NCI-H2227 treated with DMSO at 0.1 percent for 48 hours (cell line): ENCODE data around the gene PRR23B.

ENCODE experiments used
- DNase-seq: peaks from one replicate; lab custom pipeline; 2025; lab: John Stamatoyannopoulos, UW

Gene PRR23B

GRCh38 chr3:138974462-138974861, 46.3 kb downstream of the PRR23B start:
- no peak for DNase-seq

GRCh38 chr3:138972941-138973340, 47.8 kb downstream of the PRR23B start:
- no peak for DNase-seq

DNA sequence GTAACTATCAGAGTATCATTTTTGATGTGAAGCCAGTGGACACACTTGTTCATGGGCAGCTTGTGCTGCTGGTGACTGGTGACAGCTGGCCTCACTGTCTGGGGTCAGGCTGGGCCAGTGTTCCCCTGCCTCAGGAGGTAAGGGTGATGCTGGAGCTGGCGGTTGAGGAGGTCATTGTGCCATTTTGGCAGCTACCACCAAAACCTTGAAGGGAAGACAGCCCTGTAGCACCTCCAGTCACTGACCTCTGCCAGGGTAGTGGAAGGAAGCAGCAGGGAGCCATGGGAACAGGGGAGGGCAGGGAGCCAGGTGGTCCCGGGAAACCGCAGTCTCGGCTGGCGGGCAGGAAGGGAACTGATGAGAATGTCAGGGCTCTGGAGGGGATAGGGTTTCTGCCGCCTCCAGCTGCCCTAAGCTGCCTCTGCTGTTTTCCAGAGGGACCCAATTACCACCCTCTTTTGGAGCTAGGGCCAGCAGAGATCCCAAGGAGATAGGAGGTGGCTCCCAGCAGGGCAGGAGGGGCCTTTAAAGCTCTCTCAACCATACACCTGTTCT, 48.9 kb downstream of the PRR23B start:
- no peak for DNase-seq
